ENCODE measurements around the gene CACNA2D2. TPM values are rescaled to one million over a fixed set of nuclear protein-coding genes. Genes with fewer than 3 reads are reported as not detected.

CACNA2D2 gene
- total RNA-seq, 1 experiment from 2014 or later: 0.03 TPM

GRCh38 chr3:50388720-50389413 is 114.6 kb downstream of the CACNA2D2 start:
- in situ Hi-C loops (cut with HindIII; ENCODE audit: low pct_unique_long_range_greater_than_20kb, low sequenced_read_pairs): no loop called here

GRCh38 chr3:50388016-50388719 is 115.3 kb downstream of the CACNA2D2 start:
- no peak for DNase-seq (ENCODE audit: low read depth)
- in situ Hi-C loops (cut with HindIII; ENCODE audit: low pct_unique_long_range_greater_than_20kb, low sequenced_read_pairs): no loop called here

More at GRCh38 chr3:50388720-50389413, 114.6 kb downstream of the CACNA2D2 start:
- DNase-seq (ENCODE audit: low read depth): no peak

GRCh38 chr3:50385754-50386153 is 117.7 kb downstream of the CACNA2D2 start:
- in situ Hi-C loops (cut with HindIII; ENCODE audit: low pct_unique_long_range_greater_than_20kb, low sequenced_read_pairs): no loop called here
- no peak for DNase-seq (ENCODE audit: low read depth)

GRCh38 chr3:50383750-50384149 is 119.7 kb downstream of the CACNA2D2 start:
- no peak for DNase-seq (ENCODE audit: low read depth)
- in situ Hi-C loops (cut with HindIII; ENCODE audit: low pct_unique_long_range_greater_than_20kb, low sequenced_read_pairs): no loop called here

GRCh38 chr3:50382722-50383121 is 120.7 kb downstream of the CACNA2D2 start:
- in situ Hi-C loops (cut with HindIII; ENCODE audit: low pct_unique_long_range_greater_than_20kb, low sequenced_read_pairs): no loop called here
- no peak for DNase-seq (ENCODE audit: low read depth)

GRCh38 chr3:50381383-50381782 is 122.1 kb downstream of the CACNA2D2 start:
- in situ Hi-C loops (cut with HindIII; ENCODE audit: low pct_unique_long_range_greater_than_20kb, low sequenced_read_pairs): no loop called here
- no peak for DNase-seq (ENCODE audit: low read depth)

GRCh38 chr3:50380405-50381085 is 122.9 kb downstream of the CACNA2D2 start:
- DNase-seq (ENCODE audit: low read depth): no peak
- in situ Hi-C loops (cut with HindIII; ENCODE audit: low pct_unique_long_range_greater_than_20kb, low sequenced_read_pairs): no loop called here

GRCh38 chr3:50378757-50379156 is 124.7 kb downstream of the CACNA2D2 start:
- no peak for DNase-seq (ENCODE audit: low read depth)
- in situ Hi-C loops (cut with HindIII; ENCODE audit: low pct_unique_long_range_greater_than_20kb, low sequenced_read_pairs): no loop called here

- no peak for DNase-seq (ENCODE audit: low read depth)
- in situ Hi-C loops (cut with HindIII; ENCODE audit: low pct_unique_long_range_greater_than_20kb, low sequenced_read_pairs): no loop called here
These were observed 125.4 kb downstream of the CACNA2D2 start for GRCh38 chr3:50378024-50378423.

GRCh38 chr3:50375258-50375931 is 128.0 kb downstream of the CACNA2D2 start:
- in situ Hi-C loops (cut with HindIII; ENCODE audit: low pct_unique_long_range_greater_than_20kb, low sequenced_read_pairs): no loop called here
- no peak for DNase-seq (ENCODE audit: low read depth)

GRCh38 chr3:50374363-50375257 is 128.8 kb downstream of the CACNA2D2 start:
- in situ Hi-C loops (cut with HindIII; ENCODE audit: low pct_unique_long_range_greater_than_20kb, low sequenced_read_pairs): no loop called here

GRCh38 chr3:50373146-50374051 is 130.0 kb downstream of the CACNA2D2 start:
- in situ Hi-C loops (cut with HindIII; ENCODE audit: low pct_unique_long_range_greater_than_20kb, low sequenced_read_pairs): no loop called here
- DNase-seq (ENCODE audit: low read depth): no peak

More at GRCh38 chr3:50374363-50375257, 128.8 kb downstream of the CACNA2D2 start:
- DNase-seq (ENCODE audit: low read depth): no peak

GRCh38 chr3:50372349-50372748 is 131.1 kb downstream of the CACNA2D2 start:
- in situ Hi-C loops (cut with HindIII; ENCODE audit: low pct_unique_long_range_greater_than_20kb, low sequenced_read_pairs): no loop called here
- DNase-seq (ENCODE audit: low read depth): no peak

- no peak for DNase-seq (ENCODE audit: low read depth)
- in situ Hi-C loops (cut with HindIII; ENCODE audit: low pct_unique_long_range_greater_than_20kb, low sequenced_read_pairs): no loop called here
These were observed 132.2 kb downstream of the CACNA2D2 start for GRCh38 chr3:50371133-50371685.

- in situ Hi-C loops (cut with HindIII; ENCODE audit: low pct_unique_long_range_greater_than_20kb, low sequenced_read_pairs): no loop called here
These were observed 132.8 kb downstream of the CACNA2D2 start for GRCh38 chr3:50370594-50370993.

GRCh38 chr3:50369012-50369670 is 134.3 kb downstream of the CACNA2D2 start:
- in situ Hi-C loops (cut with HindIII; ENCODE audit: low pct_unique_long_range_greater_than_20kb, low sequenced_read_pairs): no loop called here
- DNase-seq (ENCODE audit: low read depth): no peak

More at GRCh38 chr3:50370594-50370993, 132.8 kb downstream of the CACNA2D2 start:
- no peak for DNase-seq (ENCODE audit: low read depth)
